Smooth muscle cell (in vitro differentiated cells): ENCODE results near the gene NBAS. TPM values are rescaled to one million over a fixed set of nuclear protein-coding genes. Genes with fewer than 3 reads are reported as not detected.

Source experiments
- DNase-seq: peaks from one replicate; lab custom pipeline; 2025; ENCODE audit not compliant: unreplicated experiment; lab: John Stamatoyannopoulos, UW
- H2AFZ ChIP-seq: fragments of 200-600 bp; sonication (generic); 2 replicates; pipeline ENCODE4 v1.6.0; 2016; ENCODE audit warnings: antibody characterized with exemption, low read depth, mild to moderate bottlenecking
- H3F3A ChIP-seq: fragments of 200-600 bp; sonication (generic); 2 replicates; pipeline ENCODE4 v1.6.0; 2017; ENCODE audit warnings: antibody characterized with exemption, low read depth
- H3K27ac ChIP-seq: fragments of 200-600 bp; sonication (generic); 2 replicates; pipeline ENCODE4 v1.5.1; 2016; ENCODE audit warnings: low read depth, mild to moderate bottlenecking
- H3K27me3 ChIP-seq: fragments of 200-600 bp; sonication (generic); 2 replicates; pipeline ENCODE4 v1.6.1; 2016; ENCODE audit warnings: low read depth, mild to moderate bottlenecking
- H3K36me3 ChIP-seq: fragments of 200-600 bp; sonication (generic); 2 replicates; pipeline ENCODE4 v1.5.1; 2016; ENCODE audit warnings: low read depth
- H3K4me1 ChIP-seq: fragments of 200-600 bp; sonication (generic); 2 replicates; pipeline ENCODE4 v1.5.1; 2016; ENCODE audit warnings: low read depth
- H3K4me2 ChIP-seq: fragments of 200-600 bp; sonication (generic); 2 replicates; pipeline ENCODE4 v1.6.0; 2016; ENCODE audit warnings: mild to moderate bottlenecking
- H3K4me3 ChIP-seq: fragments of 200-600 bp; sonication (generic); 2 replicates; pipeline ENCODE4 v1.5.1; 2016; ENCODE audit warnings: mild to moderate bottlenecking
- H3K79me2 ChIP-seq: fragments of 200-600 bp; sonication (generic); 2 replicates; pipeline ENCODE4 v1.6.0; 2016; ENCODE audit warnings: low read depth, mild to moderate bottlenecking
- H3K9ac ChIP-seq: fragments of 200-600 bp; sonication (generic); 2 replicates; pipeline ENCODE4 v1.6.0; 2016; ENCODE audit warnings: low read depth
- H3K9me3 ChIP-seq: fragments of 200-600 bp; sonication (generic); replicated peaks from 2 replicates; pipeline ENCODE4 v1.5.1; 2016; ENCODE audit warnings: low read depth
- H4K20me1 ChIP-seq: fragments of 200-600 bp; sonication (generic); 2 replicates; pipeline ENCODE4 v1.6.0; 2016; ENCODE audit warnings: low read depth
- CTCF ChIP-seq: fragments of 200-600 bp; sonication (generic); IDR thresholded peaks from 2 replicates; pipeline ENCODE4 v1.5.1; 2017; ENCODE audit warnings: borderline replicate concordance, mild to moderate bottlenecking, antibody characterized with exemption; ENCODE audit not compliant: insufficient read depth, poor library complexity, severe bottlenecking
- WGBS: methylation state at CpG from one replicate; pipeline ENCODE4 v1.1.7; 2016; ENCODE audit warnings: low lambda C conversion rate; 5-methylcytosine and 5-hydroxymethylcytosine counted together
- polyA plus RNA-seq: library from polyadenylated mRNA; unstranded; fragments of >200 nt; fragmentation: Nextera tagmentation; extraction: Ambion mirVana; gene quantifications from 2 replicates; pipeline ENCODE4 v1.2.1, GENCODE V29; 2016
- total RNA-seq: library from RNA; depleted of rRNA; stranded (reverse); fragments of >200 nt; gene quantifications from 2 replicates; pipeline ENCODE4 v1.2.3, GENCODE V29; 2014

NBAS gene
- total and polyA plus RNA-seq, 2 experiments from 2014 or later: 31.2 to 51.1 TPM

GRCh38 chr2:15262792-15263191 is 298.3 kb downstream of the NBAS start:
- Histone ChIP-seq H3K4me2 (no peak overlapping the region), H2AFZ (no peak overlapping the region), H3K27ac (no peak overlapping the region), H3K79me2 (no peaks in the 10 kb centered on the region), H3K4me1 (no peaks in the 10 kb centered on the region), H3K36me3 (no peaks in the 10 kb centered on the region), H3K27me3 (no peaks in the 10 kb centered on the region), H4K20me1 (no peaks in the 10 kb centered on the region), H3K9me3 (no peaks in the 10 kb centered on the region), H3F3A (no peaks in the 10 kb centered on the region), H3K4me3 (no peak overlapping the region), H3K9ac (no peak overlapping the region)
- WGBS: 100% methylated on average over 2 of the region's 2 CpGs
- DNase-seq: no peak
- TF ChIP-seq CTCF: no peak

- H2AFZ ChIP-seq: no peak overlapping the region
- no peaks in the 10 kb centered on the region for H3K36me3 ChIP-seq
- H3F3A ChIP-seq: no peaks in the 10 kb centered on the region
- H3K79me2 ChIP-seq: no peaks in the 10 kb centered on the region
- TF ChIP-seq CTCF: no peak
- no peak for DNase-seq
- no peaks in the 10 kb centered on the region for H3K4me1 ChIP-seq
- WGBS: 86% methylated on average over 2 of the region's 2 CpGs
- H3K9ac ChIP-seq: no peak overlapping the region
- H3K4me3 ChIP-seq: no peak overlapping the region
- no peaks in the 10 kb centered on the region for H3K27me3 ChIP-seq
- H3K4me2 ChIP-seq: no peak overlapping the region
- H3K27ac ChIP-seq: no peak overlapping the region
- no peaks in the 10 kb centered on the region for H3K9me3 ChIP-seq
- no peaks in the 10 kb centered on the region for H4K20me1 ChIP-seq
These were observed 300.3 kb downstream of the NBAS start for GRCh38 chr2:15260835-15261234.

GRCh38 chr2:15260196-15260595 is 300.9 kb downstream of the NBAS start:
- 85% methylated on average over 3 of the region's 3 CpGs for WGBS
- no peaks in the 10 kb centered on the region for H3K27me3 ChIP-seq

More at GRCh38 chr2:15260196-15260595, 300.9 kb downstream of the NBAS start:
- Histone ChIP-seq H3K4me2 (no peak overlapping the region), H3K36me3 (no peaks in the 10 kb centered on the region), H3K4me1 (no peaks in the 10 kb centered on the region), H3K27ac (no peak overlapping the region), H3K9me3 (no peaks in the 10 kb centered on the region), H3F3A (no peaks in the 10 kb centered on the region), H3K9ac (no peak overlapping the region), H3K4me3 (no peak overlapping the region), H2AFZ (no peak overlapping the region), H3K79me2 (no peaks in the 10 kb centered on the region), H4K20me1 (no peaks in the 10 kb centered on the region)
- no peak for DNase-seq
- no peak for TF ChIP-seq CTCF
